ENCODE measurements around the gene LTB. TPM values are rescaled to one million over a fixed set of nuclear protein-coding genes. Genes with fewer than 3 reads are reported as not detected.

The LTB gene
- polyA plus RNA-seq, 1 donor from 2014 or later: not detected

GRCh38 chr6:31610968-31611367 lies 28.7 kb upstream of the LTB start:
- Histone ChIP-seq H4K20me1 (ENCODE audit: insufficient read depth) (no peaks in the 10 kb centered on the region), H3K9me2 (ENCODE audit: insufficient read depth, low read length) (no peaks in the 10 kb centered on the region), H3K27me3 (ENCODE audit: insufficient read depth, low read depth, low read length) (no peaks in the 10 kb centered on the region), H3K27ac (ENCODE audit: low read length) (no peak overlapping the region), H3F3A (ENCODE audit: insufficient read depth, low read length, poor library complexity, severe bottlenecking) (no peaks in the 10 kb centered on the region), H3K4me3 (ENCODE audit: low read length) (no peak overlapping the region), H3K79me2 (replicated peaks; ENCODE audit: insufficient read depth, low read length) (no peaks in the 10 kb centered on the region), H3K9me3 (ENCODE audit: low read length) (no peaks in the 10 kb centered on the region), H2AFZ (ENCODE audit: low read depth, low read length) (no peak overlapping the region), H3K4me2 (ENCODE audit: low read length) (no peak overlapping the region), H3K36me3 (ENCODE audit: insufficient read depth, low read length) (no peaks in the 10 kb centered on the region), H3K9ac (ENCODE audit: low read length) (no peak overlapping the region)
- TF ChIP-seq POLR2AphosphoS5 (IDR thresholded peaks at IDR 0.05) (no peak), TAF1 (IDR thresholded peaks at IDR 0.05; ENCODE audit: low read depth) (no peak), CTCF (IDR thresholded peaks at IDR 0.05; ENCODE audit: poor library complexity, severe bottlenecking) (no peak), RAD21 (conservative IDR thresholded peaks at IDR 0.05) (no peak), EP300 (conservative IDR thresholded peaks at IDR 0.05; ENCODE audit: poor library complexity, severe bottlenecking) (no peak), MXI1 (conservative IDR thresholded peaks at IDR 0.05; ENCODE audit: poor library complexity, severe bottlenecking) (no peak), SMC3 (conservative IDR thresholded peaks at IDR 0.05; ENCODE audit: poor library complexity) (no peak), REST (IDR thresholded peaks at IDR 0.05; ENCODE audit: borderline replicate concordance) (no peak), EZH2 (IDR thresholded peaks at IDR 0.05; ENCODE audit: borderline replicate concordance, insufficient read depth, low read length, poor library complexity, severe bottlenecking) (no peak)

GRCh38 chr6:31609519-31610406 lies 27.5 kb upstream of the LTB start:
- Histone ChIP-seq H3K4me2 (ENCODE audit: low read length) (no peak overlapping the region), H2AFZ (ENCODE audit: low read depth, low read length) (no peak overlapping the region), H4K20me1 (ENCODE audit: insufficient read depth) (no peaks in the 10 kb centered on the region), H3F3A (ENCODE audit: insufficient read depth, low read length, poor library complexity, severe bottlenecking) (no peaks in the 10 kb centered on the region), H3K9me2 (ENCODE audit: insufficient read depth, low read length) (no peaks in the 10 kb centered on the region), H3K79me2 (replicated peaks; ENCODE audit: insufficient read depth, low read length) (no peaks in the 10 kb centered on the region), H3K36me3 (ENCODE audit: insufficient read depth, low read length) (no peaks in the 10 kb centered on the region), H3K27ac (ENCODE audit: low read length) (no peak overlapping the region), H3K4me3 (ENCODE audit: low read length) (no peak overlapping the region), H3K9ac (ENCODE audit: low read length) (no peak overlapping the region), H3K27me3 (ENCODE audit: insufficient read depth, low read depth, low read length) (no peaks in the 10 kb centered on the region), H3K9me3 (ENCODE audit: low read length) (no peaks in the 10 kb centered on the region)
- TF ChIP-seq REST (IDR thresholded peaks at IDR 0.05; ENCODE audit: borderline replicate concordance): no peak
- TF ChIP-seq TAF1 (IDR thresholded peaks at IDR 0.05; ENCODE audit: low read depth): no peak
- no peak for TF ChIP-seq SMC3 (conservative IDR thresholded peaks at IDR 0.05; ENCODE audit: poor library complexity)
- TF ChIP-seq POLR2AphosphoS5 (IDR thresholded peaks at IDR 0.05): no peak
- no peak for TF ChIP-seq RAD21 (conservative IDR thresholded peaks at IDR 0.05)
- TF ChIP-seq EZH2 (IDR thresholded peaks at IDR 0.05; ENCODE audit: borderline replicate concordance, insufficient read depth, low read length, poor library complexity, severe bottlenecking): no peak
- TF ChIP-seq CTCF (IDR thresholded peaks at IDR 0.05; ENCODE audit: poor library complexity, severe bottlenecking): no peak
- TF ChIP-seq EP300 (conservative IDR thresholded peaks at IDR 0.05; ENCODE audit: poor library complexity, severe bottlenecking): no peak
